Measurements from ENCODE around the gene RBM28. TPM values are rescaled to one million over a fixed set of nuclear protein-coding genes. Genes with fewer than 3 reads are reported as not detected.

RBM28 gene
- total RNA-seq, 1 donor from 2014 or later, result 35.7 TPM

- Histone ChIP-seq H3K4me1 (peaks cover 13% of the 10 kb centered on the region), H3K27me3 (ENCODE audit: low read depth) (peaks cover 85% of the 10 kb centered on the region), H3K36me3 (no peaks in the 10 kb centered on the region), H3K4me3 (no peak overlapping the region), H3K27ac (replicated peaks) (no peak overlapping the region), H3K9me3 (replicated peaks) (no peaks in the 10 kb centered on the region)
- no peak for DNase-seq
- intact Hi-C loops (cut with micrococcal nuclease), result no loop called here
- TF ChIP-seq CTCF (IDR thresholded peaks at IDR 0.05; ENCODE audit: borderline replicate concordance), result no peak
These were observed 78.4 kb downstream of the RBM28 start for GRCh38 chr7:128265156-128265905.

DNA sequence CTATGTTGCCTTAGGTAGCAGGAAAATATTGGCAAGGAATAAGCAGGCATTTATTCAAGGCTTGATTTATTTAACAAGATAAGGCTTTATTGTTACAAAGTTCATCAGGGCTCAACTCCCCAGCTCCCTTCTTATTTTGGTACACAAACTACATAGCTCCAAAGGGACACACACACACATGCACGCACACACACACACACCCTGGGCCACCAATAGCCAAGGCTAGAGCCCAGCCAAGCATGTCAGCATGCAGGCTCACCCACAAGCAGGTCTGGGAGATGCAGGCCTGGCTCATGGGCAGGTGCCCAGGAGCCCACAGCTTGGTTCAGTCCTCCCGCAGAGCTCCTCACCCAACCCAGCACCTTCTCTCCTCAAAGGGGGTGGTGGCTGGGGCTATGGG is 79.2 kb downstream of the RBM28 start:
- H3K27me3 ChIP-seq (ENCODE audit: low read depth), result peaks cover 76% of the 10 kb centered on the region
- H3K4me3 ChIP-seq, result no peak overlapping the region
- DNase-seq, result no peak
- H3K36me3 ChIP-seq, result no peaks in the 10 kb centered on the region
- TF ChIP-seq CTCF (IDR thresholded peaks at IDR 0.05; ENCODE audit: borderline replicate concordance), result no peak
- intact Hi-C loops (cut with micrococcal nuclease), result no loop called here
- peaks cover 13% of the 10 kb centered on the region for H3K4me1 ChIP-seq
- no peaks in the 10 kb centered on the region for H3K9me3 ChIP-seq (replicated peaks)
- no peak overlapping the region for H3K27ac ChIP-seq (replicated peaks)

- no peak for TF ChIP-seq CTCF (IDR thresholded peaks at IDR 0.05; ENCODE audit: borderline replicate concordance)
- intact Hi-C loops (cut with micrococcal nuclease), result no loop called here
- Histone ChIP-seq H3K27me3 (ENCODE audit: low read depth) (peaks cover 66% of the 10 kb centered on the region), H3K4me3 (no peak overlapping the region), H3K27ac (replicated peaks) (no peak overlapping the region), H3K4me1 (peaks cover 13% of the 10 kb centered on the region), H3K9me3 (replicated peaks) (no peaks in the 10 kb centered on the region), H3K36me3 (no peaks in the 10 kb centered on the region)
- no peak for DNase-seq
These were observed 80.3 kb downstream of the RBM28 start for GRCh38 chr7:128263420-128263819.

- no peak overlapping the region for H3K27ac ChIP-seq (replicated peaks)
These were observed 81.3 kb downstream of the RBM28 start for GRCh38 chr7:128262273-128263028.

More at GRCh38 chr7:128262273-128263028, 81.3 kb downstream of the RBM28 start:
- Histone ChIP-seq H3K9me3 (replicated peaks) (no peaks in the 10 kb centered on the region), H3K4me1 (peaks cover 11% of the 10 kb centered on the region), H3K27me3 (ENCODE audit: low read depth) (peaks cover 61% of the 10 kb centered on the region), H3K36me3 (no peaks in the 10 kb centered on the region), H3K4me3 (no peak overlapping the region)
- intact Hi-C loops (cut with micrococcal nuclease), result no loop called here
- DNase-seq, result no peak
- no peak for TF ChIP-seq CTCF (IDR thresholded peaks at IDR 0.05; ENCODE audit: borderline replicate concordance)

Measured in left ventricle myocardium inferior (tissue), 1 donor.